Suprapubic skin (tissue), 4 donors: Measurements from ENCODE around the gene PRSS33. TPM values are rescaled to one million over a fixed set of nuclear protein-coding genes. Genes with fewer than 3 reads are reported as not detected.

Experiments used
- DNase-seq, 2 donors: peaks; one replicate each; pipeline ENCODE4 v3.0.0-alpha.2; 2019; ENCODE audit warnings: low spot score in 2 of 2
- H3K27ac ChIP-seq: fragments of 200-600 bp; sonication (generic); one replicate; pipeline ENCODE4 v1.5.1; 2019
- H3K27me3 ChIP-seq: fragments of 200-600 bp; sonication (generic); one replicate; pipeline ENCODE4 v1.5.1; 2019
- H3K36me3 ChIP-seq: fragments of 200-600 bp; sonication (generic); one replicate; pipeline ENCODE4 v1.5.1; 2019
- H3K4me1 ChIP-seq: fragments of 200-600 bp; sonication (generic); one replicate; pipeline ENCODE4 v1.5.1; 2019
- H3K4me3 ChIP-seq: fragments of 200-600 bp; sonication (generic); one replicate; pipeline ENCODE4 v1.5.1; 2019; ENCODE audit warnings: mild to moderate bottlenecking
- H3K9me3 ChIP-seq: fragments of 200-600 bp; sonication (generic); one replicate; pipeline ENCODE4 v1.5.1; 2019
- CTCF ChIP-seq, 2 donors: fragments of 200-600 bp in 1 of 2; fragments of 450-650 bp in 1 of 2; sonication (generic) in 1 of 2; IDR thresholded peaks; one replicate each; pipeline ENCODE4 v1.5.1; 2016 to 2019; ENCODE audit warnings: antibody characterized with exemption in 2 of 2, mild to moderate bottlenecking in 1 of 2, moderate library complexity in 1 of 2
- EP300 ChIP-seq: sonication (generic); formaldehyde crosslinking; IDR thresholded peaks from one replicate; pipeline ENCODE4 v1.6.1; 2017; ENCODE audit warnings: antibody characterized with exemption
- POLR2A ChIP-seq, 2 donors: fragments of 450-650 bp; IDR thresholded peaks; one replicate each; pipeline ENCODE4 v1.6.1; 2017; ENCODE audit warnings: antibody characterized with exemption in 2 of 2, mild to moderate bottlenecking in 2 of 2, moderate library complexity in 2 of 2
- POLR2AphosphoS5 ChIP-seq, 3 donors: sonication (generic); formaldehyde crosslinking; IDR thresholded peaks; one replicate each; pipeline ENCODE4 v1.6.1; 2017; ENCODE audit warnings: antibody characterized with exemption in 3 of 3
- WGBS: methylation state at CpG from one replicate; pipeline ENCODE4 v1.1.5; 2018; 5-methylcytosine and 5-hydroxymethylcytosine counted together
- total RNA-seq, 4 donors: library from RNA; depleted of rRNA; stranded (reverse); fragments of >200 nt; gene quantifications; one replicate each; pipeline ENCODE4 v1.1.0, GENCODE V29; 2016

PRSS33 gene
- total RNA-seq, 4 donors from 2014 or later = not detected

GRCh38 chr16:2748757-2749455 is 38.5 kb downstream of the PRSS33 start:
- DNase-seq = no peak
- no peaks in the 10 kb centered on the region for H3K9me3 ChIP-seq
- H3K4me3 ChIP-seq = no peak overlapping the region
- no peak overlapping the region for H3K27ac ChIP-seq
- H3K27me3 ChIP-seq = no peaks in the 10 kb centered on the region
- H3K4me1 ChIP-seq = peaks cover 11% of the 10 kb centered on the region
- H3K36me3 ChIP-seq = no peaks in the 10 kb centered on the region
- TF ChIP-seq CTCF (IDR thresholded peaks at IDR 0.05) (no peak), EP300 (no peak), POLR2AphosphoS5 (IDR thresholded peaks at IDR 0.05) (no peak), POLR2A (IDR thresholded peaks at IDR 0.05) (no peak)
- 80% methylated on average over 5 of the region's 7 CpGs for WGBS

- no peak for DNase-seq
- Histone ChIP-seq H3K4me1 (no peaks in the 10 kb centered on the region), H3K36me3 (no peaks in the 10 kb centered on the region), H3K9me3 (no peaks in the 10 kb centered on the region), H3K27ac (no peak overlapping the region), H3K27me3 (no peaks in the 10 kb centered on the region), H3K4me3 (no peak overlapping the region)
- WGBS = 94% methylated on average over 4 of the region's 9 CpGs
- TF ChIP-seq EP300 (no peak), CTCF (IDR thresholded peaks at IDR 0.05) (no peak), POLR2AphosphoS5 (IDR thresholded peaks at IDR 0.05) (no peak)
Measured at GRCh38 chr16:2745961-2746360, 41.4 kb downstream of the PRSS33 start.

DNA sequence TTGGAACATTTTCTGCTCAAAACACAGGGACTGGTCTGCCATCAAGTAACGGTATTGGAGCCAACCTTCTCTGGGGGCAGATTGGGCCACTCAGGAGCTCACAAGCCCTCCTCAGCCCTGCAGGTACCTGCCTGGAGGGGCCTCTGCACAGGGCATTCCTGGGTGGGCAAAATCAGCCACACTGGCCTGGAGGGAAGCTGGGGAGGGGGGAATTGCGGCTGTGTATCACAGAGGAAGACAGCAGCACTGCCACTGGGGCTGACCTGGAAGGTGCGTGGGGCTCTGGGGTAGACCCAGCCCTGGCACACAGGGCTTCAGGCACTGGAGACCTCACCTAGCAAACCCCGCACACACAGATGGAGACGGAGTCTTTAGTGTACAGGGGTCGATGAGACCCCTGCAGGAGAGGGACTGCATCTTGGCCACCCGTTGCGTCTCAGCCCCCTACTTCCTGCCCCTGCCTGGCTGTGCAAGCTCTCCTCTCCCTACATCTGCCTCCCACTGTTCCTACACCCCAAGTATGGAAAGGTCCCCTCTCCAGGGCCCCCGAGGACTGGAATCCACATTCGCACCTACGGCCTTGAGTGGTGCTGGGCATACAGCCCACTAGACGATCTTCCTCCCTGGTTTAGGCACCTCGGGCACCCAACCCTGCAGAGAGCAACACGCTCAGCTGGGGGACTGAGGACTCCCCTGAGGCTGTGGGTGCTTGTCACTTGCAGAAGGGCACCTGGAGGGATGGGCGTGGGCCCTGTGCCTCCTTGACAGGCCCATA is 42.1 kb downstream of the PRSS33 start:
- no peak overlapping the region for H3K4me3 ChIP-seq
- no peak for DNase-seq
- WGBS = 66% methylated on average over 11 of the region's 15 CpGs

GRCh38 chr16:2744711-2745110 is 42.6 kb downstream of the PRSS33 start:
- H3K27ac ChIP-seq = no peak overlapping the region
- no peaks in the 10 kb centered on the region for H3K9me3 ChIP-seq
- TF ChIP-seq EP300 = no peak
- no peak for TF ChIP-seq POLR2AphosphoS5 (IDR thresholded peaks at IDR 0.05)
- TF ChIP-seq CTCF (IDR thresholded peaks at IDR 0.05) = no peak
- no peak for TF ChIP-seq POLR2A (IDR thresholded peaks at IDR 0.05)
- H3K4me1 ChIP-seq = no peaks in the 10 kb centered on the region
- 95% methylated on average over 6 of the region's 6 CpGs for WGBS
- no peak for DNase-seq
- no peaks in the 10 kb centered on the region for H3K36me3 ChIP-seq
- peaks cover 7% of the 10 kb centered on the region for H3K27me3 ChIP-seq
- no peak overlapping the region for H3K4me3 ChIP-seq

More for the DNA sequence above, 42.1 kb downstream of the PRSS33 start:
- TF ChIP-seq CTCF (IDR thresholded peaks at IDR 0.05) (no peak), POLR2A (IDR thresholded peaks at IDR 0.05) (no peak), EP300 (no peak), POLR2AphosphoS5 (IDR thresholded peaks at IDR 0.05) (no peak)
- no peaks in the 10 kb centered on the region for H3K36me3 ChIP-seq
- no peaks in the 10 kb centered on the region for H3K4me1 ChIP-seq
- no peaks in the 10 kb centered on the region for H3K9me3 ChIP-seq
- H3K27me3 ChIP-seq = peaks cover under 1% of the 10 kb centered on the region
- H3K27ac ChIP-seq = no peak overlapping the region
